Fibroblast of mammary gland (primary cell): ENCODE results near the gene OTX2.

Experiments
- DNase-seq: peaks from one replicate; pipeline ENCODE4 v3.0.0-alpha.2; 2010; ENCODE audit warnings: low read depth
- H3K4me3 ChIP-seq: 2 replicates; pipeline ENCODE4 v1.5.1; 2011; ENCODE audit warnings: low read depth, mild to moderate bottlenecking, low read length, moderate library complexity; ENCODE audit not compliant: control insufficient read depth
- CTCF ChIP-seq: conservative IDR thresholded peaks from 2 replicates; pipeline ENCODE4 v1.5.1; 2011; ENCODE audit warnings: low read depth, low read length, inconsistent platforms; ENCODE audit not compliant: control insufficient read depth, insufficient read depth

OTX2 gene

GRCh38 chr14:56770512-56770911, 39.8 kb downstream of the OTX2 start:
- no peak for DNase-seq
- TF ChIP-seq CTCF: no peak
- no peak overlapping the region for H3K4me3 ChIP-seq

GRCh38 chr14:56760164-56760914, 49.9 kb downstream of the OTX2 start:
- no peak for TF ChIP-seq CTCF
- H3K4me3 ChIP-seq: no peak overlapping the region
- no peak for DNase-seq

- no peak for TF ChIP-seq CTCF
- no peak for DNase-seq
Measured at GRCh38 chr14:56759633-56760032, 50.6 kb downstream of the OTX2 start.

GRCh38 chr14:56759094-56759493, 51.2 kb downstream of the OTX2 start:
- no peak for DNase-seq
- no peak for TF ChIP-seq CTCF
- no peak overlapping the region for H3K4me3 ChIP-seq

More at GRCh38 chr14:56759633-56760032, 50.6 kb downstream of the OTX2 start:
- H3K4me3 ChIP-seq: no peak overlapping the region

GRCh38 chr14:56754921-56755320, 55.4 kb downstream of the OTX2 start:
- DNase-seq: no peak
- no peak overlapping the region for H3K4me3 ChIP-seq
- TF ChIP-seq CTCF: no peak

GRCh38 chr14:56753396-56753795, 56.9 kb downstream of the OTX2 start:
- no peak for DNase-seq
- no peak for TF ChIP-seq CTCF
- H3K4me3 ChIP-seq: no peak overlapping the region
